ENCODE measurements around the gene TMEM272. TPM values are rescaled to one million over a fixed set of nuclear protein-coding genes. Genes with fewer than 3 reads are reported as not detected.

Gene TMEM272
- total and polyA plus RNA-seq, 7 donors: under 0.01 to 0.28 TPM; not detected in 5

DNA sequence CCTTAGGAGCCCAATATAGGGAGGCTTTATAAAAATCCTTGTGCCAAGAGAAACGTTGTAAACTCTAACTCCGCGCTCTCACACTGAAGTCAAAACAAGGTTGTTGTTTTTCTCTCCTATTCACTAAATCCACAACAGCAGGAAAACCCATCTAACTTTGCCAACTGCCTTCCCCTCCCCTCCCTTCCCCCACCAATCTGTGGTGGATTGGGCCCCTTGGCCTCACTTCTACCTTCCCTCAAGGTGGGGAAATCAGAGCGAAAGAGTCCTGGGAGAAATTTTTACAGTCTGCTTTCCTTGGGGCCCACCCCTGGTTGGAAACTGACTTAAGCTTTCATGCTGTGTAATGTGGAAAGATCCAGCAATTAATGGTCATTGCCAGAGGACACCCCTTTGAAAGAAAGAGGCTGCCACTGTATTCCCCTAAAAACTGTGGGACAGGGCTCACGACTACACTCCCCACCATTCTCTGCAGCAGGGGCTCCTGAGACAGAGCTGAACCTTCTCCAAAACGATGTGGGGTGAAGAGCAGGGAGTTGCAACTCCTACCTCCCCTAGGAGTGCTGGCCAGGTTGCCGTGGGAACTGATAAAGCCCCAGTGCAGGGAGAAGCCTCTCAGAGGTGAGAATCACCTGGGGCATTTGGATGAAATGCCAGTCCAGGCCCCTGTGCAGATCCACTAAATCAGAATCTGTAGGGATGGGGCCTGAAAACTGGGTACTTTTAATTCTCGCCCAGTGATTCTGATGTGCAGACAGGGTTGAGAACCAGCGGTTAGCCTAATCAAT is 42.2 kb downstream of the TMEM272 start:
- Histone ChIP-seq H3K36me3 (peaks cover 0 to 6% (median 0%) of the 10 kb centered on the region in 4 donors), H3K4me3 (peak overlapping the region; percentile 52 to 83 (median 67)), H3K4me1 (peaks cover 0 to 54% (median 45%) of the 10 kb centered on the region in 4 donors), H3K27ac (peak overlapping the region; percentile 91 to 99 (median 97)), H3K9me3 (no peaks in the 10 kb centered on the region), H3K27me3 (no peaks in the 10 kb centered on the region)
- 49 to 55% methylated on average over 9 of the region's 9 CpGs for WGBS, 2 donors
- intact Hi-C loops (cut with DNase I): loop anchor here (2.0 to 10.0 kb wide), 4 partner anchors 66 to 1678 kb away; partner anchors contain the start of genes FAM124A and WDFY2
- DNase-seq: peak; percentile 76
- no peak for TF ChIP-seq POLR2AphosphoS5 (IDR thresholded peaks at IDR 0.05)
- TF ChIP-seq EP300 (IDR thresholded peaks at IDR 0.05): no peak

GRCh38 chr13:51801631-51802099 is 43.3 kb downstream of the TMEM272 start:
- Histone ChIP-seq H3K27me3 (no peaks in the 10 kb centered on the region), H3K27ac (peak overlapping the region; percentile 91 to 99 (median 97)), H3K9me3 (no peaks in the 10 kb centered on the region), H3K36me3 (peaks cover 0 to 17% (median 0%) of the 10 kb centered on the region in 4 donors), H3K4me3 (no peak overlapping the region), H3K4me1 (peaks cover 0 to 54% (median 45%) of the 10 kb centered on the region in 4 donors)
- WGBS, 2 donors: 31 to 63% methylated on average over 7 of the region's 7 CpGs
- intact Hi-C loops (cut with DNase I): loop anchor here (2.0 to 10.0 kb wide), 4 partner anchors 64 to 1677 kb away; partner anchors contain the start of genes FAM124A and WDFY2
- TF ChIP-seq EP300 (IDR thresholded peaks at IDR 0.05) (no peak), POLR2AphosphoS5 (IDR thresholded peaks at IDR 0.05) (no peak), POLR2A (IDR thresholded peaks at IDR 0.05) (no peak), CTCF (IDR thresholded peaks at IDR 0.05) (no peak)
- peak; percentile 92 for DNase-seq

- H3K36me3 ChIP-seq: peaks cover 0 to 18% (median 0%) of the 10 kb centered on the region in 4 donors
- no peak for TF ChIP-seq POLR2A (IDR thresholded peaks at IDR 0.05)
- TF ChIP-seq EP300 (IDR thresholded peaks at IDR 0.05): no peak
- peak in 3 of 4 donors; percentile 9 to 52 (median 30) for TF ChIP-seq POLR2AphosphoS5 (IDR thresholded peaks at IDR 0.05)
- H3K27me3 ChIP-seq: no peaks in the 10 kb centered on the region
- H3K4me1 ChIP-seq: peaks cover 0 to 51% (median 45%) of the 10 kb centered on the region in 4 donors
- intact Hi-C loops (cut with DNase I): loop anchor here (5.0 to 10.0 kb wide), 3 partner anchors 63 to 1676 kb away; partner anchors contain the start of gene FAM124A
- no peak overlapping the region for H3K4me3 ChIP-seq
- H3K27ac ChIP-seq: peak overlapping the region; percentile 91 to 99 (median 97)
- WGBS, 2 donors: 67 to 71% methylated on average over 5 of the region's 5 CpGs
- H3K9me3 ChIP-seq: no peaks in the 10 kb centered on the region
- peak; percentile 91 for DNase-seq
Measured at GRCh38 chr13:51800486-51800885, 44.5 kb downstream of the TMEM272 start.

- Histone ChIP-seq H3K27ac (no peak overlapping the region), H3K27me3 (no peaks in the 10 kb centered on the region), H3K4me3 (no peak overlapping the region), H3K9me3 (no peaks in the 10 kb centered on the region), H3K4me1 (peaks cover 0 to 39% (median 36%) of the 10 kb centered on the region in 4 donors), H3K36me3 (peaks cover 0 to 22% (median 0%) of the 10 kb centered on the region in 4 donors)
- TF ChIP-seq POLR2AphosphoS5 (IDR thresholded peaks at IDR 0.05): no peak
- TF ChIP-seq EP300 (IDR thresholded peaks at IDR 0.05): no peak
- TF ChIP-seq CTCF (IDR thresholded peaks at IDR 0.05): no peak
- TF ChIP-seq POLR2A (IDR thresholded peaks at IDR 0.05): no peak
- intact Hi-C loops (cut with DNase I): no loop called here
- DNase-seq: peak; percentile 58
- 94 to 95% methylated on average over 12 of the region's 12 CpGs for WGBS, 2 donors
Measured at GRCh38 chr13:51799261-51799660, 45.7 kb downstream of the TMEM272 start.

DNA sequence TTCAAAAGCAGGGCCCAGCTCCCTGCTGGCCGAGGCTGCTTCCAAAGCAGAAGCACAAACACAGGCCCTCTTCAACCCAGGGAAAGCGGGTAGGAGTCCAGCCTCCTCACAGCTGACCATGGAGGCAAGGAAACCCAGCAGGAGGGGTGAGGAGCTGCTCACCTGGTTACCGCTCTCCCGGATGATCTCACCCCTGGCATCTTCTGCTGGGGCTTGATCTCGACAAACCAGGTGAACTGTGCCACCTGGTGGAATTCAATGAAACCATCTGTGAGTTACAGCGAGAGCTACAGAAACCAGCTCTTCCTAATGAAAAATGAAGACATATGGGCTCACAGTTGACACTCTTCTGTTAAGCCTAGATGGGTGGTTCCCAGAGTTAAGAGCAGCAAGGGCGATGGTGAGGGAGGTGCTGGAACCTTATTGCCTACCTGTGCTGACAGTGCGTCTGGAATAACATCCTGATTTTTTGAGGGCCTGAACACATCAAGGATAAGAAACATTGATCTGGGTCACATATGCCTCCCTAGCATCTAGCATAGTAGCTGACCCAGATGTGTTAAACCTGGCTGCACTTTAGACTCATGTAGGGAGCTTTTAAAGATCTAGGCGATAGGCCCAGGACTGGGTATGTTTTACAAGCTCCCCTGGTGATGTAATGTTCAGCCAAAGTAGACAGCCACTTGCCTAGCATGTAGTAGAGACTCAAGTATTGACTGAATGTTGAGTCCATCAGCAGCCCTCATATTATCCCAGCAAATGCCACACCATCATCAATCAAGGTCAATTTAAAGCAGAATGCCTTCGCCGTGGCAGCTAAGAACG is 47.1 kb downstream of the TMEM272 start:
- H3K9me3 ChIP-seq: no peaks in the 10 kb centered on the region
- H3K4me1 ChIP-seq: peaks cover 0 to 41% (median 31%) of the 10 kb centered on the region in 4 donors
- H3K4me3 ChIP-seq: no peak overlapping the region
- DNase-seq: peak; percentile 71
- intact Hi-C loops (cut with DNase I): no loop called here
- WGBS, 2 donors: 60 to 71% methylated on average over 12 of the region's 12 CpGs
- TF ChIP-seq POLR2A (IDR thresholded peaks at IDR 0.05) (no peak), CTCF (IDR thresholded peaks at IDR 0.05) (peak in 3 of 4 experiments; percentile 19 to 43 (median 35)), POLR2AphosphoS5 (IDR thresholded peaks at IDR 0.05) (no peak), EP300 (IDR thresholded peaks at IDR 0.05) (no peak)
- no peaks in the 10 kb centered on the region for H3K27me3 ChIP-seq
- H3K36me3 ChIP-seq: peaks cover 0 to 22% (median 0%) of the 10 kb centered on the region in 4 donors
- H3K27ac ChIP-seq: no peak overlapping the region
